ENCODE data around the gene KCNN1.
"Not testable (repeated sequence)": the region's sequence is repeated elsewhere in the genome, so short reads cannot be mapped to it uniquely, and the experiment has no call there.

Gene KCNN1

GRCh38 chr19:18031401-18031800, 64.5 kb downstream of the KCNN1 start:
- DNase-seq, result not testable (repeated sequence)

GRCh38 chr19:18032102-18032501, 65.2 kb downstream of the KCNN1 start:
- DNase-seq, result not testable (repeated sequence)

- DNase-seq, result no peak
Observed at GRCh38 chr19:18041054-18041453, 74.1 kb downstream of the KCNN1 start.

GRCh38 chr19:18043676-18044075, 76.8 kb downstream of the KCNN1 start:
- no peak for DNase-seq

GRCh38 chr19:18044825-18045304, 78.0 kb downstream of the KCNN1 start:
- DNase-seq, result no peak

GRCh38 chr19:18045307-18046050, 78.6 kb downstream of the KCNN1 start:
- no peak for DNase-seq

GRCh38 chr19:18046059-18046718, 79.3 kb downstream of the KCNN1 start:
- peak in 1 of 2 experiments; percentile 44 for DNase-seq

- DNase-seq, result no peak
Observed at GRCh38 chr19:18049385-18049784, 82.5 kb downstream of the KCNN1 start.
